Nephron progenitor cell (in vitro differentiated cells): ENCODE data around the gene ADIPOR2.

Experiments
- DNase-seq: peaks from one replicate; pipeline ENCODE4 v3.0.0; 2021
- H3K27ac Mint-ChIP-seq: 2 replicates; pipeline ENCODE4 v1.8.0; 2021; ENCODE audit warnings: mild to moderate bottlenecking, moderate library complexity, mixed read lengths
- H3K27me3 Mint-ChIP-seq: 2 replicates; pipeline ENCODE4 v1.8.0; 2021; ENCODE audit warnings: mild to moderate bottlenecking, low read depth, mixed read lengths; ENCODE audit not compliant: poor library complexity
- H3K36me3 Mint-ChIP-seq: 2 replicates; pipeline ENCODE4 v1.8.0; 2021; ENCODE audit warnings: low read depth, mixed read lengths
- H3K4me1 Mint-ChIP-seq: 2 replicates; pipeline ENCODE4 v1.8.0; 2021; ENCODE audit warnings: mixed read lengths
- H3K4me3 Mint-ChIP-seq: 2 replicates; pipeline ENCODE4 v1.8.0; 2021; ENCODE audit warnings: mild to moderate bottlenecking, moderate library complexity, mixed read lengths
- H3K9me3 Mint-ChIP-seq: 2 replicates; pipeline ENCODE4 v1.8.0; 2021; ENCODE audit warnings: mild to moderate bottlenecking, moderate library complexity, mixed read lengths
- CTCF ChIP-seq: fragments of 200-600 bp; sonication (generic); IDR thresholded peaks from 2 replicates; pipeline ENCODE4 v1.5.0; 2021; ENCODE audit warnings: antibody characterized with exemption

ADIPOR2 gene

GRCh38 chr12:1768615-1769014 lies 77.7 kb downstream of the ADIPOR2 start:
- Mint-ChIP-seq H3K4me1 (peaks cover 44% of the 10 kb centered on the region), H3K27me3 (no peaks in the 10 kb centered on the region), H3K36me3 (peaks cover 6% of the 10 kb centered on the region), H3K9me3 (no peaks in the 10 kb centered on the region), H3K27ac (no peak overlapping the region), H3K4me3 (no peak overlapping the region)
- TF ChIP-seq CTCF, result no peak
- no peak for DNase-seq

GRCh38 chr12:1769809-1770494 lies 79.1 kb downstream of the ADIPOR2 start:
- DNase-seq, result no peak
- no peak overlapping the region for H3K4me3 Mint-ChIP-seq
- H3K9me3 Mint-ChIP-seq, result no peaks in the 10 kb centered on the region
- peak overlapping the region; percentile 41 for H3K27ac Mint-ChIP-seq
- H3K36me3 Mint-ChIP-seq, result peaks cover 6% of the 10 kb centered on the region
- no peaks in the 10 kb centered on the region for H3K27me3 Mint-ChIP-seq
- peaks cover 55% of the 10 kb centered on the region for H3K4me1 Mint-ChIP-seq
- TF ChIP-seq CTCF, result no peak

- Mint-ChIP-seq H3K27me3 (no peaks in the 10 kb centered on the region), H3K36me3 (peaks cover 22% of the 10 kb centered on the region), H3K27ac (peak overlapping the region; percentile 90), H3K4me3 (peak overlapping the region; percentile 43), H3K9me3 (no peaks in the 10 kb centered on the region), H3K4me1 (peaks cover 59% of the 10 kb centered on the region)
- TF ChIP-seq CTCF, result no peak
- no peak for DNase-seq
Observed at GRCh38 chr12:1773937-1774655, 83.2 kb downstream of the ADIPOR2 start.

- Mint-ChIP-seq H3K27me3 (no peaks in the 10 kb centered on the region), H3K9me3 (no peaks in the 10 kb centered on the region), H3K27ac (peak overlapping the region; percentile 87), H3K36me3 (peaks cover 37% of the 10 kb centered on the region), H3K4me3 (peak overlapping the region; percentile 47), H3K4me1 (peaks cover 56% of the 10 kb centered on the region)
- no peak for DNase-seq
- TF ChIP-seq CTCF, result no peak
Observed at GRCh38 chr12:1776170-1776921, 85.5 kb downstream of the ADIPOR2 start.

GRCh38 chr12:1777798-1778197 lies 86.9 kb downstream of the ADIPOR2 start:
- Mint-ChIP-seq H3K9me3 (no peaks in the 10 kb centered on the region), H3K4me1 (peaks cover 68% of the 10 kb centered on the region), H3K36me3 (peaks cover 35% of the 10 kb centered on the region), H3K27ac (no peak overlapping the region), H3K4me3 (no peak overlapping the region), H3K27me3 (no peaks in the 10 kb centered on the region)
- no peak for TF ChIP-seq CTCF
- no peak for DNase-seq
